Parathyroid adenoma (tissue), 2 donors: ENCODE data around the gene FTCDNL1.

ENCODE experiments used
- H2AFZ ChIP-seq: fragments of 300-600 bp; sonication (generic); one replicate; pipeline ENCODE4 v1.7.0; 2017; ENCODE audit warnings: antibody characterized with exemption, mild to moderate bottlenecking
- H3K27ac ChIP-seq: fragments of 300-600 bp; sonication (generic); one replicate; pipeline ENCODE4 v1.7.0; 2017
- H3K27me3 ChIP-seq: fragments of 300-600 bp; sonication (generic); one replicate; pipeline ENCODE4 v1.7.0; 2017; ENCODE audit warnings: low read length; ENCODE audit not compliant: control insufficient read depth, insufficient read depth
- H3K36me3 ChIP-seq: fragments of 300-600 bp; sonication (generic); one replicate; pipeline ENCODE4 v1.7.0; 2017; ENCODE audit warnings: low read length; ENCODE audit not compliant: control insufficient read depth, insufficient read depth
- H3K4me1 ChIP-seq: fragments of 300-600 bp; sonication (generic); one replicate; pipeline ENCODE4 v1.7.0; 2017; ENCODE audit warnings: control low read depth
- H3K4me2 ChIP-seq: fragments of 300-600 bp; sonication (generic); one replicate; pipeline ENCODE4 v1.7.0; 2017; ENCODE audit warnings: low read length
- H3K4me3 ChIP-seq: fragments of 300-600 bp; sonication (generic); one replicate; pipeline ENCODE4 v1.7.0; 2017; ENCODE audit warnings: low read depth, low read length
- H3K79me2 ChIP-seq: fragments of 300-600 bp; sonication (generic); one replicate; pipeline ENCODE4 v1.7.0; 2017; ENCODE audit warnings: control low read depth
- H3K9ac ChIP-seq: fragments of 300-600 bp; sonication (generic); one replicate; pipeline ENCODE4 v1.7.0; 2017; ENCODE audit warnings: mild to moderate bottlenecking
- H3K9me3 ChIP-seq: fragments of 300-600 bp; sonication (generic); one replicate; pipeline ENCODE4 v1.7.0; 2017; ENCODE audit warnings: low read length; ENCODE audit not compliant: control insufficient read depth
- TF ChIP-seq, protein P1 (sequence below): fragments of 300-600 bp; sonication (generic); IDR thresholded peaks from one replicate; pipeline ENCODE4 v1.7.0; 2017; ENCODE audit warnings: antibody characterized with exemption, mild to moderate bottlenecking
- donor health status: primary hyperparathyroidism.

The FTCDNL1 gene

DNA sequence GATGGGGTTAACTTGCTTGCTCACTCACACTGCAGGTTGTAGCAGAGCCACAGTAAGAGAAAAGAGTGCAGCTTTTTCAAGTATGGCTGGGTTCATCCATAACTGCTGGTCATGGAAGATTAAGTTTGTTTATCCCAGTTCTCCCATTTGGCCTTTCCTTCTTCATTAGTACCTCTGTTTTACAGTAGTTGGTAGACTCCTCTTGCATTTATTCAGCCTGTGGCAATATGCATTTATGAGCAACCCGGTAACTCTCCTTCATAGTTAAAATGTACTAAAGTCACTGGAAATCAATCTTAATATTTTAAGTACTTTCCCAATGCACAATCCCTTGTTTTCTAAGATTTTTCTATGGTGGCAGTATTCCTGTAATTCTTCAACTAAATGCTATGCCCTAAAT lies 14.0 kb downstream of the FTCDNL1 start:
- H3K9me3 ChIP-seq, result no peaks in the 10 kb centered on the region
- TF ChIP-seq, protein P1, sequence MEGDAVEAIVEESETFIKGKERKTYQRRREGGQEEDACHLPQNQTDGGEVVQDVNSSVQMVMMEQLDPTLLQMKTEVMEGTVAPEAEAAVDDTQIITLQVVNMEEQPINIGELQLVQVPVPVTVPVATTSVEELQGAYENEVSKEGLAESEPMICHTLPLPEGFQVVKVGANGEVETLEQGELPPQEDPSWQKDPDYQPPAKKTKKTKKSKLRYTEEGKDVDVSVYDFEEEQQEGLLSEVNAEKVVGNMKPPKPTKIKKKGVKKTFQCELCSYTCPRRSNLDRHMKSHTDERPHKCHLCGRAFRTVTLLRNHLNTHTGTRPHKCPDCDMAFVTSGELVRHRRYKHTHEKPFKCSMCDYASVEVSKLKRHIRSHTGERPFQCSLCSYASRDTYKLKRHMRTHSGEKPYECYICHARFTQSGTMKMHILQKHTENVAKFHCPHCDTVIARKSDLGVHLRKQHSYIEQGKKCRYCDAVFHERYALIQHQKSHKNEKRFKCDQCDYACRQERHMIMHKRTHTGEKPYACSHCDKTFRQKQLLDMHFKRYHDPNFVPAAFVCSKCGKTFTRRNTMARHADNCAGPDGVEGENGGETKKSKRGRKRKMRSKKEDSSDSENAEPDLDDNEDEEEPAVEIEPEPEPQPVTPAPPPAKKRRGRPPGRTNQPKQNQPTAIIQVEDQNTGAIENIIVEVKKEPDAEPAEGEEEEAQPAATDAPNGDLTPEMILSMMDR, result no peak
- no peaks in the 10 kb centered on the region for H3K27me3 ChIP-seq
- H3K4me3 ChIP-seq, result no peak overlapping the region
- H3K36me3 ChIP-seq, result no peaks in the 10 kb centered on the region
- no peak overlapping the region for H3K9ac ChIP-seq
- no peaks in the 10 kb centered on the region for H3K79me2 ChIP-seq
- H2AFZ ChIP-seq, result no peak overlapping the region
- no peaks in the 10 kb centered on the region for H3K4me1 ChIP-seq
- no peak overlapping the region for H3K4me2 ChIP-seq
- H3K27ac ChIP-seq, result no peak overlapping the region

DNA sequence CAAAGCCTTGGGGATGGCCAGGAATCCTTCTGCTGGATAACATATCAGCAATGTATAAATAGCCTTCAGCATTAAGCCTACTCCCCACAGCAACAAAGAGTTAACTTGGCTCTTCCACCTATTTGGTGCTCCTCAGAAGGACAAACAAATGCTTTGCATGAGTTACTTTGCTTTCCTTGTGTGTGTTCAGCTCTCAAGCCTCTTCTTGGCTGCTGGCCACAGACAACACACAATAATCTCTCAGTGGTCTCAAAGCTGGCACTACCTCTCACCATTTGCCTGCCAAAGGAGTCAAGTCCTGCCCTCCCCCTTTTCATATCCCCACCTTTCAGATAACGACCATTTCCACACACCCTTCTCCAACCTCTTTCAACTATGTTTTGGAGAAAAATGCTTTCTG lies 17.5 kb downstream of the FTCDNL1 start:
- H3K79me2 ChIP-seq, result no peaks in the 10 kb centered on the region
- no peak overlapping the region for H3K9ac ChIP-seq
- H2AFZ ChIP-seq, result no peak overlapping the region
- no peak overlapping the region for H3K27ac ChIP-seq
- H3K4me2 ChIP-seq, result no peak overlapping the region
- TF ChIP-seq, protein P1, result no peak
- no peaks in the 10 kb centered on the region for H3K27me3 ChIP-seq
- no peaks in the 10 kb centered on the region for H3K4me1 ChIP-seq
- no peaks in the 10 kb centered on the region for H3K9me3 ChIP-seq
- no peaks in the 10 kb centered on the region for H3K36me3 ChIP-seq
- H3K4me3 ChIP-seq, result no peak overlapping the region

- Histone ChIP-seq H3K4me1 (no peaks in the 10 kb centered on the region), H3K79me2 (no peaks in the 10 kb centered on the region), H3K4me3 (no peak overlapping the region), H3K9me3 (no peaks in the 10 kb centered on the region), H3K27me3 (no peaks in the 10 kb centered on the region), H3K4me2 (no peak overlapping the region), H3K36me3 (no peaks in the 10 kb centered on the region), H3K9ac (no peak overlapping the region), H3K27ac (no peak overlapping the region), H2AFZ (no peak overlapping the region)
- TF ChIP-seq, protein P1, result no peak
Measured at GRCh38 chr2:199830531-199830930, 20.5 kb downstream of the FTCDNL1 start.

DNA sequence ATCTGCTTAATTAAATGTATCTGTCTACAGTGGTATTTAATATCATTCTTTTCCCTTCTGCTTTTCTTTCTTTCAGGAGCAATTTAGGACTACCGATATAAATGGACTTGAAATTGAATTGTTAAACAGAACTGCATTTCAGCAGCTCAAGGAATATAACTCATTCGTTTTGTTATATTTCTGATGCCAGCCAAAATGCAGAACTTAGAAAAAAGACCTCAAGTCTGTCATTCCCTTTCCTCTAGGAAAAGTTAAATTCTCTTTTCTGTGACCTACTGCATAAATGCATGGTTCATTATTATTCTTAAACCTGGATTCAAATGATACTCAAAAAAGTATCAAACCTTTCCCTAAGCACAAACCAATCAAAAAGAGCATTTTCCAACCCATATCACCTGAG lies 21.4 kb downstream of the FTCDNL1 start:
- H2AFZ ChIP-seq, result no peak overlapping the region
- no peak overlapping the region for H3K4me3 ChIP-seq
- H3K79me2 ChIP-seq, result no peaks in the 10 kb centered on the region
- no peak overlapping the region for H3K9ac ChIP-seq
- TF ChIP-seq, protein P1, result no peak
- H3K36me3 ChIP-seq, result no peaks in the 10 kb centered on the region
- no peaks in the 10 kb centered on the region for H3K4me1 ChIP-seq
- H3K4me2 ChIP-seq, result no peak overlapping the region
- no peaks in the 10 kb centered on the region for H3K9me3 ChIP-seq
- no peaks in the 10 kb centered on the region for H3K27me3 ChIP-seq
- no peak overlapping the region for H3K27ac ChIP-seq

- Histone ChIP-seq H3K36me3 (no peaks in the 10 kb centered on the region), H3K27ac (no peak overlapping the region), H3K9me3 (no peaks in the 10 kb centered on the region), H3K4me2 (no peak overlapping the region), H3K4me1 (no peaks in the 10 kb centered on the region), H3K79me2 (no peaks in the 10 kb centered on the region), H2AFZ (no peak overlapping the region), H3K9ac (no peak overlapping the region), H3K27me3 (no peaks in the 10 kb centered on the region), H3K4me3 (no peak overlapping the region)
- TF ChIP-seq, protein P1, result no peak
Measured at GRCh38 chr2:199819746-199820145, 31.2 kb downstream of the FTCDNL1 start.
